Right atrium auricular region (tissue), 2 donors: ENCODE data around the gene STARD7. TPM values are rescaled to one million over a fixed set of nuclear protein-coding genes. Genes with fewer than 3 reads are reported as not detected.

Source experiments
- DNase-seq: peaks from one replicate; pipeline ENCODE4 v3.0.0-alpha.2; 2019; ENCODE audit warnings: low spot score
- H3K27ac ChIP-seq, 2 donors: fragments of 200-600 bp; sonication (generic); 1 replicate in 1 of 2; 2 replicates in 1 of 2; pipeline ENCODE4 v1.5.1; 2016 to 2019
- H3K27me3 ChIP-seq, 2 donors: fragments of 200-600 bp; sonication (generic); one replicate each; pipeline versions ENCODE4 v1.5.1 to v1.6.0; 2017 to 2019
- H3K36me3 ChIP-seq: fragments of 200-600 bp; sonication (generic); one replicate; pipeline ENCODE4 v1.5.1; 2016
- H3K4me1 ChIP-seq, 2 donors: fragments of 200-600 bp; sonication (generic); one replicate each; pipeline versions ENCODE4 v1.5.1 to v1.6.0; 2017 to 2019
- H3K4me3 ChIP-seq, 2 donors: fragments of 200-600 bp; sonication (generic); 1 replicate in 1 of 2; 2 replicates in 1 of 2; pipeline ENCODE4 v1.5.1; 2017 to 2019; ENCODE audit warnings: mild to moderate bottlenecking in 1 of 2, moderate library complexity in 1 of 2
- H3K9me3 ChIP-seq, 2 donors: fragments of 200-600 bp; sonication (generic); one replicate each; pipeline ENCODE4 v1.5.1; 2019
- CTCF ChIP-seq, 2 donors: fragments of 200-600 bp; sonication (generic); IDR thresholded peaks; one replicate each; pipeline ENCODE4 v1.5.1; 2019; ENCODE audit warnings: antibody characterized with exemption in 2 of 2
- total RNA-seq, 2 donors: library from RNA; depleted of rRNA; stranded (reverse); fragments of >200 nt; gene quantifications; one replicate each; pipeline ENCODE4 v1.1.0, GENCODE V29; 2016

Gene STARD7
- total RNA-seq, 2 donors from 2014 or later, result 128 to 163 TPM

DNA sequence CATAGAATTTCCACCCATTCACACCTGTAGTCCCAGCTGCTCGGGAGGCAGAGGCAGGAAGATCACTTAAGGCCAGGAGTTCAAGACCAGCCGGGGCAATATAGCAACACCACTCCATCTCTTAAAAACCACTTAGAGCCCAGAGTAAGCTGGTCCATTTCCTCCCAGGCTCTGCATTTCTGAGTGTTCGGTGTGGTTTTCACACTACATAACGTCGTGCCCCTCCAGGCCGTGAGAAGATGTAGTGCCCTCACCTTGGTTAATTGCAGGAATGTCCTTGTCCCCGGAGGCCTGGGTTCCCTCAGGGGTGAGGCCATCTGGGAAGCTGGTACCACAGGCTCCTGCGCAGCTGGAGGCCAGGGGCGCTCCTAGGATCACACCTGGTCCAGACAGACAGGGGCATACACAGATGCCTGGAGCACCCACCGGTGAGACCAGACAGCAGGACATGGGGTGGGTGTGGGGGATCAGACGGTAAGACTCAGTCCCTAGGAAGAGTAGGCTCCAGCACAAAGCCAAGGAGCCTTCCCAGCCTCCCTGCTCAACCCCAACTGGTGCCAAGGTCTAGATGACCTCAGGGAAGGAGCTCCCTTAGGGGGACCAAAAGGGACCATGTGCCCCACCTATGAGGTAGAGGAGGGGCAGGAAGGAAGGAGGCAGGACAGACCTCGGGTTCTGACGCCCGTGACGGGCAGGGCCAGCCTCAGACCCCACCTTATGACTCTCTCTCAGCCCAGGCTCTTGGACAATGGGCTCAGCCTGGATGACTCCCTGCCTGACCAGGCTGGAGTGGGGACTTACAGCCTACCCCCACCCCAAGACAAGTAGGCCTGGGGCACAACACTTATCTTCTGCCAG lies 71.1 kb downstream of the STARD7 start:
- TF ChIP-seq CTCF (IDR thresholded peaks at IDR 0.05), result no peak
- Histone ChIP-seq H3K4me3 (no peak overlapping the region), H3K4me1 (peaks cover 0 to 3% of the 10 kb centered on the region in 2 donors), H3K27me3 (no peaks in the 10 kb centered on the region), H3K9me3 (no peaks in the 10 kb centered on the region), H3K27ac (no peak overlapping the region), H3K36me3 (no peaks in the 10 kb centered on the region)
- DNase-seq, result no peak

DNA sequence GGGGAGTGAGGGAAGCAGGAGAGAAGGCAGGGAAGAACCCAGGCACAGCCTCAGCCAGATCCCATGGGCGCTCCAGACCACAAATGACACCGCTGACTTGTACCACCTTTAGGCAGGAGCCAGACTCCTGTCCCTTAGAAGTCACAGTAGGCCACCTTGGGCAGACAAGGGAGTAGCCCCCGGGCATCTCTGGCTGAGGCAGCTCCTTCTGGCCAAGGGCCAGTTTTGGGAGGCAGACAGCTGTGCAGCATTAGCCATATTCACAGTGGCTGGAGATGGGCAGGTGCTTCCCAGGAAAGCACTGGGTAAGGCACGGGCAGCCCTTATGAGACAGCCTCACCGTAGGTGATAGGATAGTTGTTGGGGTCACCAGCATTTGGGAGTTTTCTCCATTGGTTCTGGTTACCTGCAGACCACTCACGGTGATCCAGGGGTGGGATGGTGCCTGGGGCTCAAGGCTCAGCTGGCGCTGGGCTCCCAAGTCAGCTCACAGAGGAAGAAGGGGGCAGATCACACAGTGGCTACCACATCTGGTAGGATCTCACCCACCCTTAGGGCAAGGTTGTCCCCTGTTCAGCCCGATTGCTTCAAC lies 72.4 kb downstream of the STARD7 start:
- no peak overlapping the region for H3K27ac ChIP-seq
- H3K4me1 ChIP-seq, result peaks cover 0 to 3% of the 10 kb centered on the region in 2 donors
- H3K36me3 ChIP-seq, result no peaks in the 10 kb centered on the region
- no peak for TF ChIP-seq CTCF (IDR thresholded peaks at IDR 0.05)
- no peaks in the 10 kb centered on the region for H3K27me3 ChIP-seq
- no peak overlapping the region for H3K4me3 ChIP-seq
- no peak for DNase-seq
- H3K9me3 ChIP-seq, result no peaks in the 10 kb centered on the region

DNA sequence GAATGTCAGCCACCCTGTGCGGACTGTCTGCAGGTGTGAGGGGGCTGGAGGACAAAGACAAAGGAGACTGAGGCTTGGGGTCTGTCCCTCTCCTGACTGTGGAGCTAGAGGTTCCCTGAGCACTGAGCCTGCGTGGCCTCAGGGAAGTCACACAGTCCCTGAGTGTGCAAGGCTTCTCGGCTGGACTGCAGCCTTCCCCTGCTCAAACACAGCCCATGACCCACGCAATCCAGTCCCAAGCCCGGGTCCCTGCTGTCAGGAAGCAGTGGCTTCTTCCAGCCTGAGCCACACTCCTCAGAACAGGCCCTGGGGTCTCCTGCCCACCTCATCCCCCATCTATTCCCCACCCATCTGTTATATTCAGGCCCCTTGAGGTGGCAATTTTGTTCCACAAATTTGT lies 73.0 kb downstream of the STARD7 start:
- Histone ChIP-seq H3K4me1 (peaks cover 0 to 3% of the 10 kb centered on the region in 2 donors), H3K27me3 (no peaks in the 10 kb centered on the region), H3K36me3 (no peaks in the 10 kb centered on the region), H3K27ac (no peak overlapping the region), H3K4me3 (no peak overlapping the region), H3K9me3 (no peaks in the 10 kb centered on the region)
- no peak for TF ChIP-seq CTCF (IDR thresholded peaks at IDR 0.05)
- DNase-seq, result no peak

GRCh38 chr2:96135171-96135570 lies 73.5 kb downstream of the STARD7 start:
- Histone ChIP-seq H3K4me3 (no peak overlapping the region), H3K4me1 (peaks cover 0 to 3% of the 10 kb centered on the region in 2 donors), H3K9me3 (no peaks in the 10 kb centered on the region), H3K27me3 (no peaks in the 10 kb centered on the region), H3K36me3 (no peaks in the 10 kb centered on the region), H3K27ac (no peak overlapping the region)
- no peak for TF ChIP-seq CTCF (IDR thresholded peaks at IDR 0.05)
- no peak for DNase-seq

Other genes starting within 250 kb of the STARD7 start
- 10 to 100 TPM in 1 of 2 donors, 1 to 10 TPM in 1; 4.1 to 11.1 TPM for gene ANKRD36C, start 217.0 kb downstream of the STARD7 start, total RNA-seq
- 1 to 10 TPM; 1.8 to 3.9 TPM for gene GPAT2, start 173.9 kb downstream of the STARD7 start, total RNA-seq
- gene ADRA2B, start 92.3 kb downstream of the STARD7 start, total RNA-seq, result 1 to 10 TPM in 1 of 2 donors, under 1 TPM in 1; 0.47 to 1.4 TPM
- not detected for gene ASTL, start 70.3 kb downstream of the STARD7 start, total RNA-seq
- gene DUSP2, start 63.4 kb downstream of the STARD7 start, total RNA-seq, result 1 to 10 TPM; 4.0 to 9.0 TPM
- 10 to 100 TPM; 88.9 to 95.2 TPM for gene TMEM127, start 57.2 kb upstream of the STARD7 start, total RNA-seq
- 10 to 100 TPM; 77.0 to 79.7 TPM for gene CIAO1, start 57.4 kb upstream of the STARD7 start, total RNA-seq
- 10 to 100 TPM; 42.2 to 68.8 TPM for gene SNRNP200, start 96.7 kb upstream of the STARD7 start, total RNA-seq
- 1 to 10 TPM in 1 of 2 donors, under 1 TPM in 1; 0.44 to 1.5 TPM for gene ITPRIPL1, start 116.5 kb upstream of the STARD7 start, total RNA-seq
- gene NCAPH, start 126.9 kb upstream of the STARD7 start, total RNA-seq, result under 1 TPM; 0.12 to 0.52 TPM